ENCODE data around the gene PPP2R5E.
"Not testable (repeated sequence)": the region's sequence is repeated elsewhere in the genome, so short reads cannot be mapped to it uniquely, and the experiment has no call there.

PPP2R5E gene

GRCh38 chr14:63426838-63427352 is 116.3 kb downstream of the PPP2R5E start:
- no peak for DNase-seq

DNA sequence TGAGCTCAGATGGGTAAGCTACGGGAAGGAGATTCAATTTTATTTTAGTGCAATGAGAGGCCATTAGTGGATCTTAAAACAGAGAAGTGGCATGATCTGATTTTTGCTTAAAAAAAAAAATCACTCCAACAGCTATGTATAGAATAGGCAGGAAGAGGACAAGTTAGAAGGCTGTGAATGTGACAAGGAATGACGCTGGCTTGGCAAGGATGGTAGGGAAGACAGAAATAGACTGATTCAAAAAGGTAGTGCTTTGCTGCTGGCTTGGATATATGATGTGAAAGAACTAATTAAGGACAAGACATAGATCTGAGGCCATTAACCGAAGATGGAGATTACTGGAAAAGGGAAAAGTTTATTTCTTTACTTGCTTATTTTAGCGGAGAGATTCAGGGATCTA is 119.3 kb downstream of the PPP2R5E start:
- no peak for DNase-seq

GRCh38 chr14:63423381-63423780 is 119.8 kb downstream of the PPP2R5E start:
- no peak for DNase-seq

DNA sequence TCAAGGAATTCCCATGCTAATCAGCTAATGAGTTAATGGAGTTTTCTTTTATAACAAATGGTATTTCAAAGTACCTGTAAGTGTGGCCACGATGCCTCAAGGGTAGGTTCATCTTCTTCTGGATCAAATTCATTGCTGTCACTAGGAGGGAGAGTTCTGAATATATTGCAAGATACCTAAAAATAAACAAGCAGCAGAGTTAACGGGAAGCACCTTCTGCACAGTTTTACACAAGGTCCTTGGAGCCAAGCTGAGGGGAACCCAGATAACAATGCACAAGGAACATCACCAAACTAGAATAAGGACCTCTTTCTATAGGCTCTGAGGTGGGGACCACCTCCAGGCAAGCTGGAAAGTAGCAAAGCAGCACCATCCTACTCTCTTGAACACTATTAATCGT is 121.3 kb downstream of the PPP2R5E start:
- DNase-seq = no peak

DNA sequence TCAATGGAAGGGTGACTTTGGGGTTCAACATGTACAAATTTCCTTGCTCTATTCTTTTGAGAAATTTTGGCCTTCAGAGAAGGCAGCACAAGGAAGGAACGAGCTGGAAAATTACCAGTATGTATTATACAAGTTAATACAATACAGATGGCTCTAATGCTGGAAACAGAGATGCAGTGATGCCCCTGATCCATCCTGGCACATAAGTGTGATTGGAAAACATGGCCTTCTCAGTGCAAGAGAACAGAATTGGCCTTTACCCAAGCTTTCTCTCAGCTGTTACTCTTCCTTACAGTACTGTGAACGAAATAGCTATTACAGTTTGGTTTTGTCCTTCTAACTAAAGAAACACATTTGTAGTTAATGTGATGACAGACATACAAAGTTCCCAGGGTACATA is 122.0 kb downstream of the PPP2R5E start:
- DNase-seq = no peak

- no peak for DNase-seq
Observed at GRCh38 chr14:63418020-63418419, 125.2 kb downstream of the PPP2R5E start.

GRCh38 chr14:63413009-63413408 is 130.2 kb downstream of the PPP2R5E start:
- DNase-seq = no peak

GRCh38 chr14:63406333-63406732 is 136.8 kb downstream of the PPP2R5E start:
- no peak for DNase-seq

GRCh38 chr14:63405715-63406114 is 137.5 kb downstream of the PPP2R5E start:
- DNase-seq = no peak

DNA sequence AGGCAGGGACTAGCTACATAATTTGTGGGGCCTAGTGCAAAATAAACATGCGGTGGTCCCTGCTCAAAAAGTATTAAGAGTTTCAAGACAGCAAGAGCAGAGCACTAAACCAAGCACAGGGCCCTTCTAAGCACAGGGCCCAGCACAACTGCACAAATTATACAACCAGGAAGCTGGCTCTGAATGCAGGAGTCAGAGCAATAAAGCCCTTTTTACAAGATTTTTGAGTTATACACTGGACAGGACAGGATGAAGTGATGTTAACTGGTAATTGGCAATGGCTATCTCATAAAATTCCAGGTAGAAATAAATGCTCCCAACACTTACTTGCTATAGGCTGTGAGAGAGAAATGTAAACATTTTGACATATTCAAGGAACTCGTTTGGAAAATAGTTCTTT is 138.3 kb downstream of the PPP2R5E start:
- DNase-seq = no peak

- DNase-seq = no peak
Observed at GRCh38 chr14:63401646-63402045, 141.5 kb downstream of the PPP2R5E start.

GRCh38 chr14:63398952-63399351 is 144.2 kb downstream of the PPP2R5E start:
- no peak for DNase-seq

DNA sequence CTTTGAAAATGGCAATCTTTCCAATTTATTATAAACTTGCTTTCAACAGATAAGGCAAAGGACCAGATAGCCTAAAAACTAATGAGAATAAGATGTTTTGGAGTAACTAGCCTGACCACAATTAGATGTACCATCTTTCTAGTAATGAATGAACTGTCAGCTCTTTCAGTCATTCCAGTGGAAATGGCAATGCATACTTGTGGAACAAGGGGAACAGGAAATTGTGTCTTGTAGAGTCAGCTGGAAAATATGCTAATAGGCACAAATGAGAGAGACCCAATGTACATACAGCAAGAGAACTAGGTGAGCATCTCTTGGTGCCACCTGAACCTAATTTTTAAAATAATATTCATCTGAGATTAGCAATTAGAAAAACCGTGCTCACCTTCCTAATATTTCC is 148.3 kb downstream of the PPP2R5E start:
- no peak for DNase-seq

DNA sequence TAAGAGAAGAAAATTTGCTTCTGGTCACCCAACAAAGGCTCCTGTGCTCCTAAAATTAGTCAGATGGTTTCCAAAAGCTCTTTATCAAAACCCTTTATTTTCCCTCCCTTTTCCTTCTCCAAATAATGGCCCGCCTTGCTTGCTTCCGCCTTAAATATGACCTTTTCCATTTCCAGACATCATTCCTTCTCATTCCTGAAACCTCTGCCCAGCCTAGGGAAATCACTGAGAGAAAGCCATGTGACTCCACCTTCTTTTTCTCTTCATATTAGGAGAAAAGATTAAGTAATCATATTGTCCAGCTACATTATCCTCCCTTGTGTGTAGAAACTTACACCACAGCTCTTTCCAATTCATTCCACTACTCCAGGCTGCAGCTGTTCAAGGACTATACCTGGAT is 148.7 kb downstream of the PPP2R5E start:
- no peak for DNase-seq

GRCh38 chr14:63393012-63393411 is 150.2 kb downstream of the PPP2R5E start:
- no peak for DNase-seq

GRCh38 chr14:63392236-63392635 is 150.9 kb downstream of the PPP2R5E start:
- DNase-seq = no peak

DNA sequence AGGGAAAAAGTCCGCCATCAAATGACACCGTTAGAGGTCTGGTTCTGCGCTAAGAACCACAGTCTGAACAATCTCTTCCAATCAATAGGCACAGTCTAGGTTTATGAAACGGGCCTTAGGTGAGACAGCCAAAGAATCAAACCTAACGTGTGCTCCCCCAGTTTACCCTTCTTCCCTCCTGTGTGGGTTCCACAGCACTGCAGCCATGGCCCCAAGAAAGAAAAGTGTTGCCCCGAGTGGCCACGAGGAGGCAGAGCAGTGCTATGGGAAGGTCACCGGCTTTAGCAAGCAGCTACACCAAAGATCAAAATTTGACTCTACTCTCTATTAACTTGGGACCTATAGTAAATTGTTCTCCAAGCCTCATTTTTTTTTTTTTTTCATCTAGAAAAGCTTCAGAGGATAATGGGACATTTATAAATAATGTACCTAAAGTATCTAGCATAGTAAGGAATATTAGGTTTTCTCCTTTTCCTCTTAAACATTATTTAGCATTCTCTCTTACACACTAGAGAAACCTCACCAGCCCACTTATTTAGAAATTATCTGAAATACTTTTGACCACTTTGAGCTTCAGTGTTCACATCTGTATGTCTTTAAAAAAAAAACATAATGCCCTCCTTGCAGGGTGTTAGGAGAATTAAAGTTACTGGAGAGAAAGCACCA is 154.3 kb downstream of the PPP2R5E start:
- peak; percentile 65 for DNase-seq

DNA sequence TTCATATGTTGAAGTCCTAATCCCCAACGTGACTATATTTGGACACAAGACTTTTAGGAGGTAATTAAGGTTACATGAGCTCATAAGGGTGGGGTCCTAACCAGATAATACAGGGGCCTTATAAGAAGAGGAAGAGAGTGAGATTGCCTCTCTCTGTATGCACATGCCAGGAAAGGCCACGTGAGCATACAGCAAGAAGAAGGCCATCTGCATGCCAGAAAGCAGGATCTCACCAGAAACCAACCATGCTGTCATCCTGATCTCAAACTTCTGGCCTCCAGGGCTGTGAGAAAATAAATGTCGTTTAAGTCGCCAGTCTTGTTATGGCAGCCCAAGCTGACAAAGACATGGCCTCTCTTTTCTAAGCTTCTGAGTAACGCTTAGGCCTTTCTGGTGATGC is 155.5 kb downstream of the PPP2R5E start:
- DNase-seq = no peak

- DNase-seq = no peak
Observed at GRCh38 chr14:63383776-63384367, 159.3 kb downstream of the PPP2R5E start.

- no peak for DNase-seq
Observed at GRCh38 chr14:63378444-63378843, 164.7 kb downstream of the PPP2R5E start.

- no peak for DNase-seq
Observed at GRCh38 chr14:63375769-63376168, 167.4 kb downstream of the PPP2R5E start.

DNA sequence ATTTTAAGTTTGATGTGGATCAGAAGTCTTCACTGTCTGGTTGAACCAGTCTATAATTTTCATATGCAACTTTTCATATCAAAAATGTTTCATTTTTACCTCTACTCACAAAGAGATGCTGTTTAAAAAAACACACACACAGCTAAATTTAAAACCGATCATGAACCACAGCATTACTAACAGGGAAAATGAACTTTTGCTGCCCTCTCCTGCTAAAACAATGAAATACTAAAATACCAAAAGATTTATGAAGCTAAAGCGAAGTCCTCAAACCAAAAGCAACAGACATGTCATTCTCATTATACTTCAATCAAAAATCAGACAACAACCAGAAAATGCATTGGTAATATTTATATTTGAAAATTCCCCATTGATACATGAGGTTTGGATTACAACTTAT is 171.6 kb downstream of the PPP2R5E start:
- DNase-seq = not testable (repeated sequence)

DNA sequence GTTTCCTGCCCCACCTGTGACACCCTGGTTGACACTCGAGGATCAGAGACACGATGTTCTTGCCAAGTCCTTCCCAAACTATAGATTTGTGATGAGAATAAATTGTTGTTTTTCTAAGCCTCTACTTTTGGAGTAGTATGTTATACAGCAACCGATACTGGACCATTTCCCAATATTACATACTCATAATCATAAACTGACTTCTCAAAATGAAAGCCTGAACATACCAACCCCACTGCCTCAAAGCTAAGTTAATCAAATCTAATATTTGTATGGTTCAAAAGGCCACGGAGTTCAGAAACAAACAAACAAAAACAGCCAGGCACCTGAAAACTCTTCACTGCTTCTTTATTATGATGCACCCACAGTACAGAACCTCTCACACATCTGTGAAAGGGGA is 172.1 kb downstream of the PPP2R5E start:
- no peak for DNase-seq

DNA sequence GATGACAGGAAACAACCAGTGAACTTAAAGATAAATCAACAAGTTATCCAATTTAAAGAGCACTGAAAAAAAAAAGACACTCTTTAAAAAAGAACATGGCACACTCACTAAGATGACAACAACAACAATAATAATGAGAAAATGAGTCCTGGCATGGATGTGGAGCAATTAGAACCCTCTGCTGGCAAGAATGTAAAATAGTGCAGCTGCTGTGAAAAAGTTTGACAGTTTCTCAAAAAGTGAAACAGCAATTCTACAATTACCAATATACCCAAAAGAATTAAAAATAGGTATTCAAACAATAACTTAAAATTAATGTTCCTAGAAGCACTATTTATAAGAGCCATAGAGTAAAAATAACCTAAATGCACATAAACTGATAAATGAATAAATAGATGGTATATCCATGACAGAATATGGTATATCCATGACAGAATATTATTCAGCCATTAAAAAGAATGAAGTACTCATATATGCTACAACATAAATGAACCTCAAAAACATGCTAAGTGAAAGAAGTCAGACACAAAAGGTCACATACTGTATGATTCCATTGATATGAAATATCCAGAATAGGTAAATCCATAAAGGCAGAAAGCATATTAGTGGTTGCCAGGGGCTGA is 175.3 kb downstream of the PPP2R5E start:
- DNase-seq = no peak
